Posterior cingulate gyrus (tissue), 11 donors: ENCODE results near the gene MRPL17.
"Not testable (repeated sequence)": the region's sequence is repeated elsewhere in the genome, so short reads cannot be mapped to it uniquely, and the experiment has no call there.

ENCODE experiments used
- DNase-seq, 10 donors: peaks; one replicate each; pipeline versions ENCODE4 v3.0.0 to v3.0.0-alpha.2; 2020 to 2021; ENCODE audit warnings: mixed read lengths in 3 of 10
- intact Hi-C: fragments of 100-400 bp; cut with DNase I; formaldehyde crosslinking; loops from one replicate; pipeline ENCODE4 v1.15.1; 2023

Gene MRPL17

GRCh38 chr11:6686006-6686405, 2.9 kb upstream of the MRPL17 start:
- intact Hi-C loops: no loop called here

GRCh38 chr11:6684068-6684467, 928 bp upstream of the MRPL17 start:
- DNase-seq: peak in 1 of 10 donors; percentile 65
- intact Hi-C loops: not testable (repeated sequence)

More at GRCh38 chr11:6686006-6686405, 2.9 kb upstream of the MRPL17 start:
- no peak for DNase-seq

GRCh38 chr11:6682591-6682935, 577 bp downstream of the MRPL17 start:
- intact Hi-C loops: no loop called here
- no peak for DNase-seq

GRCh38 chr11:6681949-6682348, 1.2 kb downstream of the MRPL17 start:
- no peak for DNase-seq
- intact Hi-C loops: no loop called here

GRCh38 chr11:6681505-6681904, 1.6 kb downstream of the MRPL17 start:
- intact Hi-C loops: no loop called here
- no peak for DNase-seq

GRCh38 chr11:6677018-6677417, 6.1 kb downstream of the MRPL17 start:
- intact Hi-C loops: no loop called here
- no peak for DNase-seq

- intact Hi-C loops: no loop called here
- DNase-seq: no peak
These were observed 8.3 kb downstream of the MRPL17 start for GRCh38 chr11:6674862-6675261.

GRCh38 chr11:6674219-6674597, 8.9 kb downstream of the MRPL17 start:
- intact Hi-C loops: no loop called here
- DNase-seq: no peak

GRCh38 chr11:6673523-6674218, 9.5 kb downstream of the MRPL17 start:
- DNase-seq: no peak
- intact Hi-C loops: no loop called here

GRCh38 chr11:6671991-6672390, 11.1 kb downstream of the MRPL17 start:
- intact Hi-C loops: no loop called here
- DNase-seq: no peak

- intact Hi-C loops: no loop called here
- no peak for DNase-seq
These were observed 12.8 kb downstream of the MRPL17 start for GRCh38 chr11:6670202-6670830.

GRCh38 chr11:6667733-6668374, 15.3 kb downstream of the MRPL17 start:
- intact Hi-C loops: no loop called here
- no peak for DNase-seq

- intact Hi-C loops: no loop called here
- DNase-seq: no peak
These were observed 16.6 kb downstream of the MRPL17 start for GRCh38 chr11:6666302-6667183.

GRCh38 chr11:6664551-6664950, 18.6 kb downstream of the MRPL17 start:
- DNase-seq: no peak

GRCh38 chr11:6663794-6664469, 19.2 kb downstream of the MRPL17 start:
- intact Hi-C loops: no loop called here
- no peak for DNase-seq

More at GRCh38 chr11:6664551-6664950, 18.6 kb downstream of the MRPL17 start:
- intact Hi-C loops: no loop called here

GRCh38 chr11:6660712-6661111, 22.4 kb downstream of the MRPL17 start:
- intact Hi-C loops: no loop called here

GRCh38 chr11:6658647-6659046, 24.5 kb downstream of the MRPL17 start:
- DNase-seq: no peak
- intact Hi-C loops: no loop called here

More at GRCh38 chr11:6660712-6661111, 22.4 kb downstream of the MRPL17 start:
- no peak for DNase-seq

- no peak for DNase-seq
- intact Hi-C loops: no loop called here
These were observed 25.8 kb downstream of the MRPL17 start for GRCh38 chr11:6657346-6657745.

GRCh38 chr11:6656936-6657335, 26.2 kb downstream of the MRPL17 start:
- intact Hi-C loops: no loop called here
- DNase-seq: no peak

GRCh38 chr11:6656584-6656915, 26.6 kb downstream of the MRPL17 start:
- no peak for DNase-seq
- intact Hi-C loops: no loop called here
